Ecto neural progenitor cell (in vitro differentiated cells): ENCODE data around the gene TTC39C.

ENCODE experiments used
- DNase-seq: peaks from one replicate; pipeline ENCODE4 v3.0.0-alpha.2; 2018; ENCODE audit warnings: low spot score

The TTC39C gene

GRCh38 chr18:23992089-23992940, 22.2 kb upstream of the TTC39C start:
- DNase-seq, result no peak

DNA sequence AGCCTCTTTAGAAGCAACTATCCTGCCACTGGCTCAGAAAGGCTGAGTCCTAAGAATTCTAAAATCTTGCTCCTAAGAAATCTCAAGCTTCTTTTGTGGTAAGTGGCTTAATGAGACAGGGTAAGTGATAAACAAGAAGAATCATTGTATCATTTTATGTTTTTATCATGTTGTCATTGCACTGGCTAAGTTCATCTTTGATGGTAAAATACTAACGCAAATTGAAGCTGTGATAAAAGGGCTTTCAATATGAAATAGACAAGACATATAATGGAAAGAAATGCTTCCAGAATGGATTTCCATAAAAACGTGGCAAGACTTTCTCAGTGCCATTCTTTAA, 21.6 kb upstream of the TTC39C start:
- DNase-seq, result no peak

DNA sequence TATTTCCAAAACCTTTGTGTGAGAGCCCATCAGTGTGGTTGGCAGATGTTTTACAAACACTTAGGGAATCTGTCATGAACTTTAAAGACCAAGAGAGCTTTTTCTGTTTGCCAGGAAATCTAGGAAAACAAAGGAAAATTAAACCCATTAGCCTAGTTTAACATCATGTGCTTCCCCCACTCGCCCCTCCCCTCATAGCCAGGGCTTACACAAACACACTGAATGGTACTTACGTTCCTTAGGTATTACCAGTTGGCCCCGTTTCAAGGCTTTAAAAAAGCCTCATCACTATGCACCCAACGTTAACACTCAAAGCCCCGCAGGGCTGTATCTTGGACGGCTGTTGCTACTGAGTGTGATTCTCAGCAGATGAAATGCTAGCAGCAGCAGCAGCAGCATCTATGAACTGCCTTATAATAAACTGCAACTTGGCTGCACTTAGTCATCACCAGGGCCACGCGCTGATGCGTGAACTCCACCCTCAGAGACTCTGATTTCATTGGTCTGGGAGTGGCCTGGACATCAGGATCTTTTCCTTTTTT, 20.1 kb upstream of the TTC39C start:
- no peak for DNase-seq

DNA sequence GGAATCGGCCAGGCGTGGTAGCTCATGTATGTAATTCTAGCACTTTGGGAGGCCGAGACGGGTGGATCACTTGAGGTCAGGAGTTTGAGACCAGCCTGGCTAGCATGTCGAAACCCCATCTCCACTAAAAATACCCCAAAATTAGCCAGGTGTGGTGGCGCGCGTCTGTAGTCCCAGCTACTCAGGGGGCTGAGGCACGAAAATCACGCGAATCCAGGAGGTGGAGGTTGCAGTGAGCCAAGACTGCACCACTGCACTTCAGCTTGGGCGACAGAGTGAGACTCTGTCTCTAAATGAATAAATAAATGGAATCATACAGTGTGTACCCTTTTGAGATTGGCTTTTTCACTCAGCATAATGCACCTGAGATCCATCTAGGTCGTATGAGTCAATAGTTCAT, 19.4 kb upstream of the TTC39C start:
- DNase-seq, result no peak

- no peak for DNase-seq
Measured at GRCh38 chr18:23998018-23998417, 16.5 kb upstream of the TTC39C start.

- no peak for DNase-seq
Measured at GRCh38 chr18:23998820-23999219, 15.7 kb upstream of the TTC39C start.

- DNase-seq, result no peak
Measured at GRCh38 chr18:24000613-24001490, 13.7 kb upstream of the TTC39C start.

GRCh38 chr18:24002479-24002878, 12.1 kb upstream of the TTC39C start:
- no peak for DNase-seq

- DNase-seq, result no peak
Measured at GRCh38 chr18:24003288-24003687, 11.3 kb upstream of the TTC39C start.

DNA sequence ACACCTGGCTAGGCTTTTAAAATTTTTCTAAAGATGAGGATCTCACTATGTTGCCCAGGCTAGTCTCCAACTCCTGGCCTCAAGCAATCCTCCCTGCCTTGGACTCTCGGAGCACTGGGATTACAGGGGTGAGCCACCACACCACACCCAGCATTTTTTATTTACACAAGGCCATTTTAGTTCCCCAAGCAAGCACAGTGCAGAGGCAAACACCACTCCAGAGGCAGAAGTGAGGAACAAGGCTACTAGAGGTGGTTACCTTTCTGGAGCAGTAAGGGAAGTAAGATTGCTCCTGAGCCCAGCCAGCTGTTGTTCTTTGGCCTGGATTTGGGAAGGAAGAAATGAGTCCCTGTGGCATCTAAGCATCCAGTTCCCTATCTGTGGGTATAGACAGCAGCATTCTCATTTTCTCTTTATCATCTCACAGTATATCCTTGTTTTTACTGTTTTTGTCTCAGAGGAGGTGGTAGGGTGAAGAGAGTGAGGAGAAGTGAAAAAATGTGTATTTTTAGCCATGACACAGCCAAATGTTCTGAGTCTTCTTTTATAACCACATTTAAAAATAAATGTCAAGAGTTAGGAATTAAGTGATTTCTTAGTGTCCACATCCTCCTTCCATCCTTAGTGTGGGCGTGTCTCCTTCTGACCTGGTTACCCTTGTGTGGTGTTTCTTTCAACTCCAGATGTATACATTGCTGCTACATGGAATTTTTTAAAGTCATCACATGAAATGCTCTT, 10.5 kb upstream of the TTC39C start:
- no peak for DNase-seq

DNA sequence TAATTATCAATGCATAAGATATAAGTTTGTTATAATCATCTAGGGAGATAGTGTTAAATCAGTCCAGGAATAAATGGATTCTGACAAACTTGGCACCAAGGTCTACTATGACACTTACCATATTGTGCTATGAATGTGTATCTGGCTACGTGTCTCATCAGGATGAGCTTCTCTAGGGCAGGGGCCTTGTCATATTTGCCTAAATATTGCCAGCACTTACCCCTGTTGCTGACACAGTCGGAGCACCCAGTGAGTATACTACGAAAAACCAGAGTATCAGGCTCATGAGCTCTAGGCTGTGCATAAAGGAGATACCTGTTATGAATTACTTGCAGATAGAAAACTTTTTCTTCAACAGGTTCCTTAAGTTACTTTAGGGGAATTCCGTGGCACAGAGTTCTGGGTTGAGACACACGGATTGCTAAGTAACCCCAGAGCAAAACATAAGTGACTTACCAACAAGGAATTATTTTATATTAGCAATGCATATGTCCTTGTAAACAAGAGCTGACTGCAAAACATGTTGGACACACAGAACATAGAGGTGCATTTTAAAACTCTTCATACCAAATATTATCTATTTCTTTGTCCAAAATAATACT, 7.7 kb upstream of the TTC39C start:
- no peak for DNase-seq

DNA sequence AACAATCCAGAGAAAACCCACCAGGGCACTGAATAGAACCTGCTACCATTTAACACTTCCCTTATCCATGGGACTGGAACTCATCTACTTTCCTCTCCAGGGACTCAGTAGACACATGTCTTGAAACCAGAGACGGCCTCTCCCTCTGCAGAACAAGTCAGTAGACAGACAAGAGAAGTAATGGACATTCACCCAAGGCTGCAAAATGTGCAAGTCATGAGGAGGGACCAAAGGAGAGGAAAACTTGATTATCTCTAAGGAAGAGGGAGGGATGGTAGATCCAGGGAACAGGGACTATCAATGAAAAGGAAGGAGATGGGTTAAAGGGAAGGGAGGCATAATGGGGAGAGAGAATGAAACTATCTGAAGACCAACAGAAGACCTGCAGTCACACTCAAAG, 5.3 kb upstream of the TTC39C start:
- DNase-seq, result no peak

DNA sequence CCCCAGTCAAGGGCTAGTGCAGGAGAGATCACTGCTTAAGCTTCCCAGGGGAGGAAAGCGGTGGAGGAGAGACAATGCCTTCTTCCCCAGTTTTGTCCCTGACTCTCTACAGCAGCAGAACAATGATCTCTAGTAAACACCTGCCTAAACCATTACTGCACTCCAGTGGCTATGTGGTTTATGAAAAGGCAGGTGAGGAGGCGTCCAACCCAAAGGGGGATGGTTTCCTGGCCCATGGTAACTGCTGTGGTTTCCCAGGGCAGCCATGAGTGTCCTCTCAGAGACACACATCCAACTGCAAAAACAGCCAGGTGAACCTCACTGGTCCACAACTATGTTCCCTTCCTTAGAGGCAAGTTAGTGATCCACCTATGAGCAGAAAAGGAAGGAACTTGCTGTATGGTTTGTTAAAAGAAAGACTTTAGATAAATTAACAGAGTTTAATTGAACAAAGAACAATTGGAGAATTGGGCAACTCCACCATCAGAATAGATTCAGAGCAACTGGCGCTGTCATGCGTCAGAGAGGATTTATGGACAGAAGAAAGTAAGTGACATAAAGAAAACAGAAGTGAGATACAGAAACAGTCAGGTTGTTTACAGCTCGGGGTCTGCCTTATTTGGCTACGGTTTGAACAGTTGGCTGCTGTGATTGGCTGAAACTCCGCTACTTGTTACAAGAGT, 4.8 kb upstream of the TTC39C start:
- DNase-seq, result no peak

DNA sequence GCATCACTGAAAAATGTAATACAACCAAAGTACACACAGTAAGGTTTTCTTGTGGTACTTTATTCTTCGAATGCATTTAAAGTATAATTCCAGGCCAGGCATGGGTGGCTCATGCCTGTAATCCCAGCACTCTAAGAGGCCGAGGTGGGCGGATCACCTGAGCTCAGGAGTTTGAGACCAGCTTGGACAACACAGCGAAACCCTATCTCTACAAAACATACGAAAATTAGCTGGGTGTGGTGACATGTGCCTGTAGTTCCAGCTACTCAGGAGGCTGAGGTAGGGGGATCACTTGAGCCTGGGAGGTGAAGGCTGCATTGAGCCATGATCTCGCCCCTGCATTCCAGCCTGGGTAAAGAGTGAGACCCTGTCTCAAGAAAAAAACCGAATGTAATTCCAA, 3.9 kb upstream of the TTC39C start:
- no peak for DNase-seq

GRCh38 chr18:24011123-24011917, 3.2 kb upstream of the TTC39C start:
- no peak for DNase-seq

- DNase-seq, result no peak
Measured at GRCh38 chr18:24013051-24013450, 1.5 kb upstream of the TTC39C start.

GRCh38 chr18:24014986-24015638, 558 bp downstream of the TTC39C start:
- DNase-seq, result peak; percentile 72

GRCh38 chr18:24015639-24016631, 1.4 kb downstream of the TTC39C start:
- DNase-seq, result no peak

GRCh38 chr18:24016643-24017042, 2.1 kb downstream of the TTC39C start:
- DNase-seq, result no peak
